ENCODE data around the gene NECAB2.

Gene NECAB2

DNA sequence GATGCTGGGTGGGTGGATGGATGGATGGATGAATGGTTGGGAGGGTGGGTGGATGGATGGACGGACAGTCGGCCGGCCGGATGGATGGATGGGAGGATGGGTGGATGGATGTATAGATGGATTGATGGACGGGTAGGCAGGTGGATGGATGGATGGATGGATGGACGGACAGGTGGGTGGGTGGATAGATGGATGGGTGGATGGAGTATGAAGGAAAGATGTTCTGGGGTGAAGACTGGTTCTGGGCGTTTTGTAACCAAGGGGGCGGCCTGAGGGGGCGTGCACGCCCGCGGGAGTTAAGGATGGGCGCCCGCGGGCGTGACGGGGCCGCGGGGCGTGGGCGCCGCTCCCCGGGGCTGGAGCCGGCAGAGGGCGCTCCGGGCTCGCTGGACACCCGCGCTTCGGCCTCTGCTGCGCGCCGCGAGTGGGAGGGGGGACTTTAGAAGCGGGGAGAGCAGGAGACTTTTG lies at the start of gene NECAB2:
Gene NECAB2, plus strand, starts transcription at position 407 of the 468 bp plus-strand sequence. CDS start 405 bp downstream, outside the sequence.
- DNase-seq = no peak

- no peak for DNase-seq
Observed at GRCh38 chr16:83920894-83921491, 47.1 kb upstream of the NECAB2 start.

- no peak for DNase-seq
Observed at GRCh38 chr16:83923581-83924365, 44.3 kb upstream of the NECAB2 start.

GRCh38 chr16:83924686-83925085 lies 43.4 kb upstream of the NECAB2 start:
- no peak for DNase-seq

DNA sequence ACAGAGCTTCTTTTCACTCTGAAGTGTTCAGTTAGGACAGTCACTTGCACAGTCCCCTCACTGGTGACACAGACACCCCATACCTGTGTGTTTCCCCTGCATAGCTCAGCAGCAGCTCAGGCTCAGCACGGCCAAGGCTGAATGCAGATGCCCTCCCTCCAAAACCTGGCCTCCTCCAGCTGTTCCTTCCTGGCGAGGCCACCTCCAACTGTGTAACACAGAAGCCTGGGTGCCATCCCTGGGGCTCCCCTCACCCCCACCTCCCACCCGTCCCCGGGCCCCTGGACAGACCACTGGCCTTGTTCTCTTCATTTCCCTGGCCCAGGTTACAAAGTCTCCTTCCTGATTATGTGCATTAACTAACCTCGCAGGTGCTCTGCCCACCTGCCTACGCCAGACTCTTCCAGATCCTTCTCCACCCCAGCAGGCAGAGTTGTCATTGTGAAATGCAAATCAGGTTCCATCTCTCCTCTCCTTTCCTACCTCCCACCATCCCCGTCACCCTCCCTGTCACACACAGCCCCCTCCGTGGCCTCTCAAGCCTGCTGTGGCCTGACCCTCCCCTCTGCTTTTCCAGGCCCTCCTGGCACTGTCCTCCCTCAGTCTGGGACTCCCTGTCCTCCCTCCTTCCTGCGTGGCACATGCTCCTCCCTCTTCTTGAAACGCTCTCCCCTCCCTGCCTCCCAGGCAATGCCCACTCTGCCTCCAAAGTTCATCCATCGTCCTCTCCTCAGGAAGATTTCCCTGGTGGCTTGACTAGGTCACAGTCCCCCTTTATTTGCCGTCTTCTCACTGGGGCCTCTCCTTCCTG lies 42.7 kb upstream of the NECAB2 start:
- DNase-seq = no peak

- no peak for DNase-seq
Observed at GRCh38 chr16:83925957-83926725, 41.9 kb upstream of the NECAB2 start.

DNA sequence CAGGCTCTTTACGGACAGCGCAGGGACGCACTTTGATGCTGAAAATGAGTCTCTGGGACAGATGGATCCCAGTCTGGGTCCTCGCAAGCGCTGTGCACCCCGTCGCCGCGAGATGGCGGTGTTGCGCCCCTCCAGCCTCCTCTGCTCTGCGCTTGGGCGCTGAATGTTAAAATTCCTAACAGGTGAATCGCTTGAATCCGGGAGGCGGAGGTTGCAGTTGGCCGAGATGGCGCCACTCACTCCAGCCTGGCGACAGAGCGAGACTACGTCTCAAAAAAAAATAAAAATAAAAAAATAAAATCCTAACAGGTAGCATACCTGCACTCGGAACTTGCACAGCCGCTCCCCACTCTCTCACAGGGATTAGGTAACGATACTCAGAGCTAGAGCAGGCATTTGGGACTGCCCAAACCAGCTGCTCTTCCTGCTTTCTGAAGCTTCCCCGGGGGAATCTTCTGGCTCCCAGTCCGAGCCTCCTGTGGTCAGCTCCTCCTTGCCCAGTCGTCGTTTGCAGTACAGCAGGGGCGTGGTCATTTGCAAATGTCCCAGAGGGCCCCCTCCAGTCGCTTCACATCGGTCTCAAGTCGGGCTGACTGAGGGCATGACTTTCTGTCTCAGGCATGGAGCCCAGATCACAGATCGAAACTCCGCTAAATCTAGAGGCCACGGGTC lies 41.2 kb upstream of the NECAB2 start:
- DNase-seq = peak; percentile 83

- DNase-seq = peak; percentile 3
Observed at GRCh38 chr16:83928341-83929055, 39.5 kb upstream of the NECAB2 start.

GRCh38 chr16:83929811-83930555 lies 38.1 kb upstream of the NECAB2 start:
- no peak for DNase-seq

DNA sequence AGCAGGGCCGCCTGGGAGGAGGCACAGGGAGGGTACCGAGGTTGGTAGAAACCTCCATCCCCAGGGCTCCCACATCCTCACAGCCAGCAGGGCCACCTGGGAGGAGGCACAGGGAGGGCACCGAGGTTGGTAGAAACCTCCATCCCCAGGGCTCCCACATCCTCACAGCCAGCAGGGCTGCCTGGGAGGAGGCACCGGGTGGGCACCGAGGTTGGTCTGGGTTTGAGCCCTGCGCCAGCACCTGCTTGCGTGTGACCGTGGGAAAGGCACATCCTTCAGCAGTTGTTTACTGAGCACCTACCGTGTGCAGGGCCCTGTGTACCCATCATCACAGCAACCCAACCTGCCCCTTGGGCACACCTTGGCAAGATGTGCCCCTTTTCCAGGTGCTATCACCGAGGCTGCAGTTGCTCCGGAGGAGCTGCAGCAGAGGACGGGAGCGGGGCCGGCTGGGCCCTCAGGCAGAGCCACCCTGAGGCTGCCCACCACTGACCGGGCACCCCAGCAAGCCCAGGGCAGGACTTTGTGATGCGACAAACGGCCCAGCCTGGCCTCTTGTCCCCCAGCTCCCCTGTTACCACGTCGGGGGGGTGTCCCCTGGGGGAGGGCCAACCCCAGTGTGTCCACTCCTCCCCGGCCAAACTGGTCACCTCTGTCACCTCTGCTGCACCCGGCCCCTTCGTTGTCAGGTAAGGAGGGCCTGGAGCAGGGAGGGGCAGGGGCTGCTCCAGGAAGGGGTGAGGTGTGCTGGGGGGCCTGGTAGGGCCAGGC lies 37.1 kb upstream of the NECAB2 start:
- DNase-seq = no peak

GRCh38 chr16:83931556-83931955 lies 36.5 kb upstream of the NECAB2 start:
- no peak for DNase-seq

DNA sequence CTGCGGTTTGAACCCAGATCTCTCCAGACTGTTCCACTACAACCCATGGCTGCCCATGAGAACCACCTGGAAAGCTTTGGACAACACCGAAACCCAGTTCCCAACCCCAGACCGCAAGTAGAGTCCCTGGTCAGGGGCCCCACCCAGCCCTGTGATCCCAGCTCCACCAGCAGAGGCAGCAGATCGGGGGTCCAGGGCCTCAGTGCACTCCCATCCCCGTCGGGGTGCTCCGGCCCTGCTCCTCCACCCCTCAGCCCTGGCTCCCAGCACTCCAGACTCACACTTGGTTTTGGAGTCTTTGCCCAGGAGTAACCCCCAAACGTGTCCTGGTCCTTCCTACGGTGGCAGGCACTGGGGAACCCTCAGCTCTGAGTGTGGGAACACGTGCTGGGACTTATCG lies 35.7 kb upstream of the NECAB2 start:
- DNase-seq = no peak

GRCh38 chr16:83932955-83933673 lies 34.9 kb upstream of the NECAB2 start:
- DNase-seq = no peak

DNA sequence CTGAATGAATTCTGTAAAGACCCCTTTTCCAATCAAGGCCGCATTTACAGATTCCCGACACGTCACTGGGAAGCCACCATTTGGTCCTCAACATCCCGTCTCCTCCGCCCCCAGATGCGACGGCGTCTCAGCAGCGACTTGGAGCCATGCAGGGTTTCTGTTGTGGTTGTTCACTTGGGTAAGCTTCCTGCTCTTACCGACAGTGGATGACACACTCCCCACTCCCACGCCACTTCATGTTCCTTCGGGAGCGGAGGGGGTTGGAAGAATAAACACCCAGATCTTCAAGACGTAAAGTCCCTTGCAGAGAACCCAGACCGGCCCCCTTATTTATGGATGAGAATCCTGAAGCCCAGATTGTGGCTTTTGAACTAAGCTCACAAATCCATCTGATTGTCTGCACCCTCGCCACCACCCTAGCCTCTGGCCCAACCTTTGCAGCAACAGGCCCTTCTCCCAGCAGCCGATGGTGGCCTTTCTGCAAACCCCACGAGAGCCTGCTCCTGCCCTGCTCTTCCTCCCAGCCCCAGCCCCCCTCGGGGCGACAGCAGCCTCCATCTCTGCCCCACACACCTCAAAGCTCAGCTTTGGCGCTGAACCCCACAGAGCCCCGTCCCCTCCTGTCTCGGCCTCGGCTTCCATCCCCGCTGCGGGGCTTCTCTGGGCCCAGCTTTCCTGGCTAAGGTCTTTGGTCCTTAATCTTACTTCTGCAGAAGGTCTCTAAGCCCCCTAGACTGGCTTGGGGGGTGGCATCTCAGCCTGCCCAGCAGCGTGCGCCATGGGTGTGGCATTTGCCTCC lies 34.0 kb upstream of the NECAB2 start:
- DNase-seq = no peak

- no peak for DNase-seq
Observed at GRCh38 chr16:83934684-83934977, 33.4 kb upstream of the NECAB2 start.

DNA sequence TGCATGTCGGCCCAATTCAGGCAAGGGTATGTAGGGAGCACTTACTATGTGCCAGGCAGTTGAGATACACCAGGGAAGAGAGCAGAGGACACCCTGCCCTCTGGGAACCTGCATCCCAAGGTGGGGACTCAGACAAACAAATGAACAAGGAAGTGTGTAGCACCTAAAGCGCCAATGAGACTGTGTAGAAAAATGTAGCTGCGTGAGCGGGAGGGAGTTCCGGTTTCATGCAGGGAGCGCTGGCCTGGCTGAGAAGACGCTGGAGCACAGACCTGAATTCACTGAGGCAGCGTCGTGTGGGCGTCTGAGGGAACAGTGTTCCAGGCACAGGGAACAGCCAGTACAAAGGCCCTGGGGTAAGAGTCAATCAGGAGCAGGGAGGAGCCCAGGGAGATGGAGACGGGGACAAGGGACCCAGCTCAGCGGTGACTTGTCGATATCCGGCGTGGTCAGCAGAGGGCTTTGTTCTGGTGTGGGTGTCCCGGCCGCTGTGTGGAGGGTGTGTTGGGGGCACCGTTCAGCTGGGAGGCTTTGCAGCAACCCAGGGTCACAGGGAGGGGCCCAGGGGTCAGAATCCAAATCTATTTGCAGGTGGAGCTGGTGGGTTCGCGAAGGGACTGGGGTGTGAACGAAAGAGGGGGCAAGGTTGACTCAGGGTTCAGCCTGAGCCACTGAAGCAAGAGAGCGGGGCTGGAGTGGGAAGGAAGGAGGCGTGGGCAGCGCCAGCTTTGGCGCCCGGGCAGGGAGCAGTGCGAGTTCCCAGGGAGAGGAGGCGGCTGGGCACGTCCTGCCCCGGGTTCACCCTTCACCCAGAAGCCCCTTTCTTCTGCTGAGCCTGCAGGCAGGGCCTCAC lies 32.8 kb upstream of the NECAB2 start:
- DNase-seq = no peak

GRCh38 chr16:83935858-83936255 lies 32.2 kb upstream of the NECAB2 start:
- DNase-seq = no peak
